Measurements from ENCODE around the gene HORMAD1.
"Not testable (repeated sequence)": the region's sequence is repeated elsewhere in the genome, so short reads cannot be mapped to it uniquely, and the experiment has no call there.

The HORMAD1 gene

DNA sequence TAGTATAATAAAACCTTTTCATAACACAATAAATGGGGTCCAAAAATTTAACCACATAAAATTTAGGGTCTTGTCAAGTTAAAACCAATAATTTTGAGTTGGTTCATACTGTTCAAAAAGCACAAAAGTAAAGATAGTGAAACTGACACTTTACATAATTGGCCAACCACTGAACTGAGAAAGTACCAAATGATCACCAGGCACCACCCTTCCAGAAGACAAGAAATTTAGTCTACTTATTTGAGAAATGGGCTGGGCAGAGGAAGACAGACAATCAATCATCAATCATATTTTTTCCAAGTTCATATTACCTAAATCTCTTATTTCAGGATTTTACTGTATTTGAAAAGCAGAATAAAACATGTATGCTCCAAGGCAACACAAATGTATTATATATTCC lies 17.3 kb downstream of the HORMAD1 start:
- FAIRE-seq (no peak), DNase-seq (ENCODE audit: low spot score) (no peak)

DNA sequence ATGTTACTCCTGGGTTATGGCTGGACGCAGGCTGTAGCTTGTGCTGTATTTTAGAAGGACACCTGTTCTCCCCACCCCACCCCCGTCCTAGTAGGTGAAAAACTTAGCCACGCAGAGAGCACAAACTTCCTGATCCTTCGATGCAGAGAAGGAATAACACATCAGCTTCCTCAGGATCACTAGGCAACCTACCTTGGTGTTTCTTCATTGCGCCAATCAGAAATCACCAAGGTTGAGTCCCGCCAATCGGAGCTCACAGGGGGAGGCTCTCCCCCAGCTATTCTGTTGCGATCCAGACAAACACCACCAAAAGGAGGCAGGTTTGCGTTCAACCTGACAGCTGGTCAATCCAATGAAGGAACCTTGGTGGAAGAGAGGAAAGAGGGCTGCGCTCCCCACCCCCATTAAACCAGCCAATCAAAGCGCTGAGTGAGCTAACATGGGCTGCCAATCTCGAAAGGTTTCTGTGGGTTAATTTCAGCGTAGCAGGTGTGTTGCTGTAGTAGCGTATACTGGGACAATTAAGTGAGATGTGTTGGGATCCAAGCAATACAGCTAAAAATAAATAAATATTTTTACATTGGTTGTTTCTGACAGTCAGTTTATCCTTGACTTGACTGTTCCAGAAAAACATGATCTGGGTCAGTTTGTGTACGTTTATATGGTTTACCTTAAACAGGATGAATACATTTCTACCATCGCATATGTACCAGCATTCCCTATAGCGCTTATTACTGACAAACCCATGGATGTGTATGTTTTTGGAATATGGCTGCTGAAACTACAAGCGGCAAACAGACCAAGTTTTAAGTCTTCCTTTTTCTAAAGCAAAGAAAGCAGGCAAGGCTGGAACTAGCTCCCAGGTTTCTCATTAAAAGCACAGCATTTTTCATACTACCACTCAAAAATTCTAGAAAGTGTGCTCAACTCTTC lies 23.4 kb downstream of the HORMAD1 start, which contains the start of gene GOLPH3L:
GOLPH3L (minus strand) TSS at position 160 of the 933 bp plus-strand sequence. CDS start 2,316 bp downstream, outside the sequence.
- DNase-seq (ENCODE audit: low spot score): peak; percentile 94
- FAIRE-seq: peak; percentile 5

DNA sequence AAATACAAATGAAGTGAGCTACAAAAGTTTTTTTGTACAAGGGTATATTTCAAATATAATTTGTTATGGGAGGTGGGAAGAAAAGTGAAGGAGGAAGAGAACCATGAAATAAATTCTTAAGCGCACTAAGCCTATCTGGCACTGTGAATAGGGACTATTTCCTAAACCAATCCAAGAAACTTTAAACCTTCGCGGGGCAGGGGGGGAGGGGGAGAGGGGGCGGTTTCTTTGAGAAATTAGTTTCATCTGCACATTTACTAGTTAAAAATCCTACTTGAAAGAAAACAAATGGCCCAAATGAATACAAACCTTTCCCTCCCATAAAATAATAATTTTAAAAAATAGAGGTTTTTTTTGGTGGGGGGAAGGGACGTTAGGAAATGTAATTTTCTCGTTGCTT lies 24.1 kb downstream of the HORMAD1 start:
- DNase-seq (ENCODE audit: low spot score) (peak; percentile 4), FAIRE-seq (no peak)

DNA sequence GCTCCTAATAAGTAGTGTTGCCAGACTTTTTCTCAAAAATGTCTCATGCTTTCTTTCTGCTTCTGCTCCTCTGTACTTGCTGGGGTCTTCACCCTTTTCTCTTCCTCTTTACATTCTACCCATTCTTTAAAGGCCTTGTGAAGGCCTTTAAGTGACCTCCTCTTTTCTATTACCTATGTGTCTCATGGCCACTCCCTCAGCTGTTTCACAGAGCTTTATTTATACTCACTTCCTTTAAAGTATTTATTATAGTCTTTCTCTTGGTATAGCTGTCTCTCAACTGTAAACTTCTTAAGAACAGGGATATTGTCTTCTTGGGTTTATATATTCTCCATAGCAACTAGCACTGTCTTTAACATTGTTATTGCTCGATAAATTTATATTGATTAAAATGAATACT lies 24.5 kb downstream of the HORMAD1 start:
- no peak for DNase-seq (ENCODE audit: low spot score)
- no peak for FAIRE-seq

DNA sequence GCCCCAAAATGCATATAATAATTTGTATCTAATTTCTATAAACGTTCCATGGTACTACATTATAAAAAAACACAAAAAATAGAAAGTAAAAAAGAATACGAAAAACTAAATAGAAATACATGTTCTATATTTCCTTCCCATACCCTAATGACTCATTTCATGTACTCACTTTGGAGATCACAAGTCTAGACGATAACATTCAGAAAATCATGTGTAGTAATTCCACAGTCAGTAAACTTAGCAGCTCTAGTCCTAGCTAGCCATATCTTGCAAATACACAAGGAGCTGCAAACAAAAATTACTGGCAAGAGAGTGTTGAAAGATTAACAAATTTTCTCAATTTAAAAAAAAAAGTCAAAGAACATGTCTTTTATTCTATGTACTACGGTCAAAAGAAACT lies 25.1 kb downstream of the HORMAD1 start:
- FAIRE-seq: no peak

DNA sequence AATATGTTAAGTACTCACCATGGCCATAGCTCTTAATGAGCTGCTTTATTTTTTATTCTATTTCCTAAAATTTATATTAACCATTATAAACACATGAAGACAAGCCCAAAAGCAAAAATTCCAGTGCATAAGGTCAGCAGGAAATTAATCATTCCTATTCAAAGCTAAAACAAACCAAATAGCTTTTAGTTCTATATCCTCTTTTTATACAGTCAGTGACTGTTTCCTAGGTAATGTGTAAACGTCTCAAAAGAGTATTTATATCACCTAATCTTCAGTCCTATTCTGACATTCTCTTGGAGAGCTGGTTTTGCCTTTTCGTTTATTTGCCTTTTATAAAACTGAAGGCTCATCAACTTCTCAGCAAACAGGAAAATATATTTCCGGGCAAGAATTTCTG lies 28.0 kb downstream of the HORMAD1 start:
- FAIRE-seq (no peak), DNase-seq (ENCODE audit: low spot score) (no peak)

More for the DNA sequence above, 25.1 kb downstream of the HORMAD1 start:
- DNase-seq (ENCODE audit: low spot score): no peak

DNA sequence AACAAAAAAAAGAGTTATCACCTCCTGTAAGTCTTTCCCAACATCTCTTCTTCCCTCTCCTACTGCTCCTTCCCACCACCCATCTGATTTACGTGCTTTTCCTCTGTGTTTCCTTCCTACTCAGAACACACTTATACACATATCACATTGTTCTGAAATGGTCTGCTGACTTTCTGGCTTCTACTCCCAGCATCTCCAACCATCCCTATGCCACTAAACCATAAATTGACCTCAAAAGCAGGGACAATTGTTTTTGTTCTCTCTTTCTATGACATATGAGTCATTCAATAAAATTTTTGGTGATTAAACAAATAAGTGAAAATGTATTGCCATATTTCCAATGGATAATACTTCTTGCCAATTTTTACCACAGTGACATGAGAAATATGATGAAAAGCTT lies 31.9 kb downstream of the HORMAD1 start:
- FAIRE-seq: no peak
- no peak for DNase-seq (ENCODE audit: low spot score)

DNA sequence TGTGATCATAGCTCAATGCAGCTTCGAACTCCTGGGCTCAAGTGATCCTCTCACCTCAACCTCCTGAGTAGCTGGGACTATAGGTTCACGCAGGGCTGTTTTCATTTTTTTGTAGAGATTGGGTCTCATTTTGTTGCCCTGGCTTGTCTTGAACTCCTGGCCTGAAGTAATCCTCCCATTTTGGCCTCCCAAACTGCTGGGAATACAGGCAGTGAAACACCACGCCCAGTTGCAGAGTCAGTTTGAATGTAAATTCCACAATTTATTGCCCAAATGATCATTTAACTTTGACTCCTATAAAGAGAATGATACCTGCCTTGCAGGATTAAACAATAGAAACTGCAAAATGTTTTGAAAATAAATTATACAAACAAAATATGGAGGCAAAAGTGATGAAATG lies 34.4 kb downstream of the HORMAD1 start:
- FAIRE-seq: no peak

DNA sequence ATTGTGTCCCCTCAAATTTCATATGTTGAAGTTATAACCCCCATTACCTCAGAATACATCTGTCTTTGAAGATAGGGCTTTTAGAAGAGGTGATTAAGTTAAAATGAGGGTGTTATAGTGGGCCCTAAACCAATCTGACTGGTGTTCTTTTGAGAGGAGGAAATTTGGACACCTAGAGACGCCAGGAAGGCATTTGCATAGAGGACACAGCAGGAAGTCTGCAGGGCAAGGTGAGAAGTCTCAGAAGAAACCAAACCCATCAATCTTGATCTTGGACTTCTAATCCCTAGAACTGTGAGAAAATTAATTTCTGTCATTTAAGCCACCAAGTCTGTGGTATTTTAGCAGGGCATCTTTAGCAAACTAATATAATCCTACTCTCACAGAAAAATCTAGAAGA lies 36.8 kb downstream of the HORMAD1 start:
- no peak for FAIRE-seq
- DNase-seq (ENCODE audit: low spot score): no peak

More for the DNA sequence above, 34.4 kb downstream of the HORMAD1 start:
- DNase-seq (ENCODE audit: low spot score): no peak

DNA sequence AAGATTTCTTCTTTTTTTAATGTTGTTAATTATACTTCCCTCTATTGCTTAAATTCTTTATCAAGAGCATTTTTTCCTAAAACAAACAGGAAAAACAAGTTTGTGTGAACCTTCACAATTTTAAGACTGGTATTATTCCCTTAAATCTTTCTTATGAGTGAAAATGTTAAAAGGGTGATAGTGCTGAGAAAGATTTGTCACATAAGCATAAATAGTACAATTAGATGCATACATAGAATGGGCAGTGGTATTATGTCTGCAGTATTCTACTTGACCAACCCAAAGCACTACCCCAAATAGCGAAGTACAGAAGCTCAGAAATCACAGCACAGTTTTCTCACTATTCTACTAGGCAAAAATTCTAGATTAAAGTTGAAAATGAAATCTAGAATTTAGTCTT lies 41.7 kb downstream of the HORMAD1 start:
- FAIRE-seq: no peak

DNA sequence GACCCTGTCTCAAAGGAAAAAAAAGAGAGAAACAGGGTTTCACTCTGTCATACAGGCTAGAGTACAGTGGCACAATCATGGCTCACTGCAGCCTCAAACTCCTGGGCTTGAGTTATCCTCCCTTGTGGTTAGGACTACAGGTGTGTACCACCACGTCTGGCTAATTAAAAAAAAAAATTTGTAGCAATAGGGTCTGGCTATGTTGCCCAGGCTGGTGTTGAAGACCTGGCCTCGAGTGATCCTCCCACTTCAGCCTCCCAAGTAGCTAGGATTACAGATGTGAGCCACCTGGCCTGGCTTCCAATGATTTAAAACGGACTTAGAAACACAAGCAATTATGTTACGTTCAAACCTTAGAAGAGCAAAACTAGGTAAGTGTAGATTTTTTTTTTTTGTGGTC lies 45.8 kb downstream of the HORMAD1 start:
- FAIRE-seq: no peak
- no peak for DNase-seq (ENCODE audit: low spot score)

More for the DNA sequence above, 41.7 kb downstream of the HORMAD1 start:
- no peak for DNase-seq (ENCODE audit: low spot score)

DNA sequence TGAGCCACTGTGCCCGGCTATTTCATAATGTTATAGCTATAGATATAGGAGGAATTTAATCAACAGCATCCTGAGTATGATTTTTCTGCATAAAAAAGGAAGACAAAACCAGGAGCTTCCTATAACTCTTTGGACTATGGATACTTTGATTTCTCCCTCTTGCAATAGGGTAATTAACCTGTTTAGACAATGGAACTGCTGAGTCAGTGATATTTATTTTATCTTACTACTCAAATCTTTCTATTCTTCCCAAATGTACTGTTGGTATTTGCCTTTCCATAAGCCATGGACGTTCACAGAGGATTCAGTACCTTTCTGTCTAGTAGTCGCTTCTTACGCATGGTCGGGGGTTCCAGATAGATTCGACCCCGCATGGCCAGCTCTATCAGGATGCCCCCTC lies 57.4 kb downstream of the HORMAD1 start:
- no peak for DNase-seq (ENCODE audit: low spot score)
- no peak for FAIRE-seq

DNA sequence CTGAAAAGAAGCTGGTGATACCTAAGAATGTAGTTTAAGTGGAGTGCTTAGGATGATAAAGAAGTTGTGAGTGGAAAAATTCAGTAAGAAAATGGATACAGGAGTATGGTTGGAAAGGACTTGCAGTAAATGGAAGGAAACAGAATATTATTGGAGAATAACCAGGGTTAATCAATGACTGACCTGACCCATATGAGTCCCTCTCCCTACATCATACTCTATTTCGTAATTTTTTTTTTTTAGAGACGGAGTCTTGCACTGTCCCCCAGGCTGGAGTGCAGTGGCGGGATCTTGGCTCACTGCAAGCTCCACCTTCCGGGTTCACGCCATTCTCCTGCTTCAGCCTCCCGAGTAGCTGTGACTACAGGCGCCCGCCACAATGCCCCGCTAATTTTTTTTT lies 57.9 kb downstream of the HORMAD1 start:
- DNase-seq (ENCODE audit: low spot score) (no peak), FAIRE-seq (no peak)

DNA sequence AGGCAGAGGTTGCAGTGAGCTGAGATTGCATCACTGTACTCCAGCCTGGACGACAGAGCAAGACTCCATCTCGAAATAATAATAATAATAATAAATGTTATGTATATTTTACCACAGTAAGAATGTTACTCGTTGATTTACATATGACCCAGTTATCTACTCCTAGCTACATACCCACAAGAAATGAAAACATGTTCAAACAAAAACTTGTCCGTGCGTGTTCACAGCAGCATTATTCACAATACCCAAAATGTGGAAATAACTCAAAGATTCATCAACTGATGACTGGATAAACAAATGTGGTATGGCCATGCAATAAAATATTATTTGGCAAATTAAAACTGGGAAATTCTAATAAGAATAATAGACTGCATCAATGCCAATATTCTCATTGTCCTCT lies 59.5 kb downstream of the HORMAD1 start:
- FAIRE-seq (no peak), DNase-seq (ENCODE audit: low spot score) (no peak)

DNA sequence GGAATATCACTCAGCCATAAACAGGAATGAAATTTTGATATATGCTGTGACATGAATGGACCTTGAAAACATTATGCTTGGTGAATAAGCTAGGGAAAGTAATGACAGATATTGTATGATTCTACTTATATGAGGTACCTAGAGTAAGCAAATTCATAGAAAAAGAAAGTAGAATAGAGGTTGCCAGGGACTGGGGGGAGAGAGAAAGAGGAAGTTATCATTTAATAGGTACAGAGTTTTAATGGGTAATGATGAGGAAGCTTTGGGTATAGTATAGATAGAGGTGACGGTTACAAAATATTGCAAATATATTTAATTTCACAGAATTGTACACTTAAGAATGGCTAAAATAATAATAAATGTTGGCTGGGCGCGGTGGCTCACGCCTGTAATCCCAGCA lies 60.1 kb downstream of the HORMAD1 start:
- DNase-seq (ENCODE audit: low spot score): no peak
- no peak for FAIRE-seq

DNA sequence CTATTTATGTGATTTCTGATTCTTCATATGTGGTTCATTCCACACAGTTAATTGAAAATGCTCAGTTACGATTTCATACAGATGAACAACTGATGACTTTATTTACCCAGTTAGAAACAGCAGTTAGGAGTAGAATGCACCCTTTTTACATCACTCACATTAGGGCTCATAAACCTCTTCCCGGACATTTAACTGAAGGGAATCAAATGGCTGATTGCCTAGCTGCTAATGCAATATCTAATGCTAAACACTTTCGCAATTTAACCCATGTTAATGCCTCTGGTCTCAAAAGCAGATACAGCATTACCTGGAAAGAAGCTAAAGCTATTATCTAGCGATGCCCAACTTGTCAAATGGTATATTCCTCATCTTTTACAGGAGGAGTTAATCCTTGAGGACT lies 63.6 kb downstream of the HORMAD1 start:
- DNase-seq (ENCODE audit: low spot score); FAIRE-seq: not testable (repeated sequence)

DNA sequence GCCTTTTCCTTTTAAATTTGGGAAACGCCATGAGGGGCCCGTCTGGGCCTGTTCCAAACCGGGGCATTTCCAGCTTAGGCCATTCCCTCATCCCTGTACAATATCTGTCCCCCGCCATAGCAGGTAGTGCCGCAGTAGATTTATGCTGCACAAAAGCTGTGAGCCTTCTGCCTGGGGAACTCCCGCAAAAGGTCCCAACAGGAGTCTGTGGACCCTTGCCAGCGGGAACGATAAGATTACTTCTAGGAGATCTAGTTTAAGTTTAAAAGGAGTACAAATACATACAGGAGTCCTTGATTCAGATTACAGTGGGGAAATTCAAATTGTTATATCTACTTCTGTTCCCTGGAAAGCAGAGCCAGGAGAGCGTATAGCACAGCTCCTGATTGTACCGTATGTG lies 66.1 kb downstream of the HORMAD1 start:
- DNase-seq (ENCODE audit: low spot score); FAIRE-seq: not testable (repeated sequence)

DNA sequence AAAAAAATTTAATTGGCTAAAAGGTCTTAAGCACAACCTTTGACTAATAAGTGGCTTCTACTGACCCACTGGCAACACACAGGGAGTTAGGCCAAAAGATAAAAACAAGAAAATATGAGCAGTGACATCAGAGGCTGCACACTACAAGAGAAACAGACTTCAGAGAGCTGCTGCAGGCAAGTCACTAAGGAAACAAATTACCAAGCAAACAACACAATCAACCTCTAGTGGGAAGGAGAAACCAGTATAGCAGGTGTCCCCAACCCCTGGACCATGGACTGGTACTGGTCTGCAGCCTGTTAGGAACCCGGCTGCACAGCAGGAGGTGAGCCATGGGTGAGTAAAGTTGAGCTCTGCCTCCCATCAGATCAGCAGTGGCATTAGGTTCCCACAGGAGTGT lies 70.5 kb downstream of the HORMAD1 start:
- DNase-seq (ENCODE audit: low spot score) (no peak), FAIRE-seq (no peak)

DNA sequence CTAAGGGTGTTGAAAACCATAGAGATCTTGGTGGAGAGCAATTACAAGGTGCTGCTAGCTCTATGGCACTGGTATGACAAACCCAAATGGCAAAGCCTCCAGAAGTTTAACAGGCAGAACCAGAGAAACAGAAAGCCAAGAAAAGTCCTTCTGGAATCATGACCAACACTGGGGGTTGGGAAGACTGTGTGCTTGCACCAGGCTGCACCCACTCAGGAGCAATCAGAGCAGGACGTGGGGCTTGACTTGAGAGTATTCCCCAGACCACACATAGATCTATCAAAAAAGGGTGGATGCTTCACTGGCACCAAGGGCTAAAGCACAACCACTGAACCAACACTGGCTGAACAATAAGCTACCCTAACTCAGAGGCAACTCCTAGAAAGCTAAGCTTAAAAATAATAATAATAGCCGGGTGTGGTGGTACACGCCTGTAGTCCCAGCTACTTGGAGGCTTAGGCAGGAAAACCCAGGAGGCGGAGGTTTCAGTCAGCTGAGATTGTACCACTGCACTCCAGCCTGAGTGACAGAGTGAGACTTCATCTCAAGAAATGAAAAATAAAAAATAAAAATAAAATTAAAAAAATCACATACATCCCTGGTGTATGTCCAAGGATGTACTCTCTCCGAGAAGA lies 71.1 kb downstream of the HORMAD1 start:
- DNase-seq (ENCODE audit: low spot score): no peak
- no peak for FAIRE-seq
